GM19397 (cell line): ENCODE measurements around the gene NSFL1C.
"Not testable (repeated sequence)": the region's sequence is repeated elsewhere in the genome, so short reads cannot be mapped to it uniquely, and the experiment has no call there.

ENCODE experiments used
- ATAC-seq: cut with Tn5 transposase; IDR thresholded peaks from one replicate; pipeline ENCODE4 v1.9.1; 2021; ENCODE audit warnings: mild to moderate bottlenecking, moderate library complexity; ENCODE audit not compliant: unreplicated experiment

NSFL1C gene

GRCh38 chr20:1427457-1428054 is 39.1 kb downstream of the NSFL1C start:
- ATAC-seq = no peak

- no peak for ATAC-seq
Observed at GRCh38 chr20:1426231-1426849, 40.3 kb downstream of the NSFL1C start.

GRCh38 chr20:1424336-1424735 is 42.3 kb downstream of the NSFL1C start:
- ATAC-seq = no peak

GRCh38 chr20:1423625-1424106 is 43.0 kb downstream of the NSFL1C start:
- no peak for ATAC-seq

- ATAC-seq = no peak
Observed at GRCh38 chr20:1423206-1423605, 43.4 kb downstream of the NSFL1C start.

GRCh38 chr20:1422753-1423152 is 43.9 kb downstream of the NSFL1C start:
- no peak for ATAC-seq

GRCh38 chr20:1420066-1420465 is 46.6 kb downstream of the NSFL1C start:
- no peak for ATAC-seq

GRCh38 chr20:1418350-1418749 is 48.3 kb downstream of the NSFL1C start:
- ATAC-seq = no peak

GRCh38 chr20:1417790-1418189 is 48.9 kb downstream of the NSFL1C start:
- no peak for ATAC-seq

GRCh38 chr20:1417273-1417672 is 49.4 kb downstream of the NSFL1C start:
- ATAC-seq = no peak

- ATAC-seq = no peak
Observed at GRCh38 chr20:1415667-1416468, 50.8 kb downstream of the NSFL1C start.

GRCh38 chr20:1414982-1415381 is 51.7 kb downstream of the NSFL1C start:
- no peak for ATAC-seq

GRCh38 chr20:1405801-1406200 is 60.8 kb downstream of the NSFL1C start:
- ATAC-seq = no peak

- no peak for ATAC-seq
Observed at GRCh38 chr20:1403624-1404023, 63.0 kb downstream of the NSFL1C start.

- no peak for ATAC-seq
Observed at GRCh38 chr20:1402149-1402548, 64.5 kb downstream of the NSFL1C start.

- no peak for ATAC-seq
Observed at GRCh38 chr20:1401451-1401907, 65.2 kb downstream of the NSFL1C start.

- not testable (repeated sequence) for ATAC-seq
Observed at GRCh38 chr20:1399678-1400366, 66.8 kb downstream of the NSFL1C start.

GRCh38 chr20:1398185-1398584 is 68.5 kb downstream of the NSFL1C start:
- not testable (repeated sequence) for ATAC-seq

- ATAC-seq = no peak
Observed at GRCh38 chr20:1397710-1398109, 68.9 kb downstream of the NSFL1C start.

- ATAC-seq = no peak
Observed at GRCh38 chr20:1396702-1397101, 69.9 kb downstream of the NSFL1C start.

GRCh38 chr20:1396264-1396663 is 70.4 kb downstream of the NSFL1C start:
- no peak for ATAC-seq
